Activated CD8-positive, alpha-beta T cell treated with anti-CD3 and anti-CD28 coated beads, Interleukin-2, amount 10 ng/mL, durations not matched to agents 7 days and 5 days (primary cell): ENCODE measurements around the gene SPDYE16. TPM values are rescaled to one million over a fixed set of nuclear protein-coding genes. Genes with fewer than 3 reads are reported as not detected.
"Not testable (repeated sequence)": the region's sequence is repeated elsewhere in the genome, so short reads cannot be mapped to it uniquely, and the experiment has no call there.

Experiments
- ATAC-seq: fragments of 150-1000 bp; cut with Tn5 transposase; one replicate; pipeline ENCODE4 v1.10.0; 2021; ENCODE audit warnings: moderate library complexity
- CTCF ChIA-PET: fragments of 350-600 bp; sonication (Branson Sonifier 250); formaldehyde crosslinking; loops from one replicate; lab custom pipeline; 2021; ENCODE audit warnings: antibody characterized with exemption; lab: Charles Lee
- POLR2A ChIA-PET: fragments of 350-600 bp; sonication (Branson Sonifier 250); formaldehyde crosslinking; loops from one replicate; lab custom pipeline; 2021; ENCODE audit warnings: antibody characterized with exemption; lab: Charles Lee
- DNase-seq: peaks from one replicate; pipeline ENCODE4 v3.0.0-alpha.2; 2020
- H3K27ac Mint-ChIP-seq: one replicate; pipeline ENCODE4 v1.8.0; 2021; ENCODE audit warnings: mild to moderate bottlenecking, mixed read lengths
- H3K27me3 Mint-ChIP-seq: one replicate; pipeline ENCODE4 v1.8.0; 2021; ENCODE audit warnings: low read depth, mixed read lengths
- H3K36me3 Mint-ChIP-seq: one replicate; pipeline ENCODE4 v1.8.0; 2021; ENCODE audit warnings: low read depth, mixed read lengths
- H3K4me1 Mint-ChIP-seq: one replicate; pipeline ENCODE4 v1.8.0; 2021; ENCODE audit warnings: low read depth, mixed read lengths
- H3K4me3 Mint-ChIP-seq: one replicate; pipeline ENCODE4 v1.8.0; 2021; ENCODE audit warnings: mild to moderate bottlenecking, mixed read lengths
- H3K9me3 Mint-ChIP-seq: one replicate; pipeline ENCODE4 v1.8.0; 2022; ENCODE audit warnings: mixed read lengths; ENCODE audit not compliant: insufficient read depth
- total RNA-seq, 2 experiments: library from RNA; stranded (reverse); gene quantifications; one replicate each; pipeline ENCODE4 v1.2.3, GENCODE V29; 2021

SPDYE16 gene
- under 1 TPM; 0.16 to 0.18 TPM for total RNA-seq

DNA sequence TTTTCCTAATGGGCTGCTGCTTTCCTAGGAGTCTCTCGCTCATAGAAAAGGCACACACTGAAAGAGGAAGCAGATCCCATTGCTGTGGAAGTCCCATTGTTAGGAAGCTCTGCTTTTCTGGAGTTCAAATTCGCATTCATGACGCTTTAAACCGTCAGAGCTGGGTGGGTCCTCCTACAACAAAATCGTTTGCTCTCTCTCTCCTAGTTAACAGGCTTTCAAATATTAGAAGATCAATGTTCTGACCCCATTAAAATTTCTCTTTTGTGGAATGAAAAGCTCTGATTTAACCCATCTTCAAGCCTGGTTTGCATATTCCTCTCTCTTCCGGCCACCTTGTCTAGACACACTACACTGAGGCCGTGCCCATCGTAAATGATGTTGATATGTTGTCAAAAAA lies at the start of gene SPDYE16:
TSS of gene SPDYE16 (minus strand) at position 101 of the 400 bp plus-strand sequence. CDS start 1,838 bp downstream, outside the sequence.
- H3K27me3 Mint-ChIP-seq, H3K27ac Mint-ChIP-seq, CTCF ChIA-PET, H3K36me3 Mint-ChIP-seq, H3K4me1 Mint-ChIP-seq, H3K9me3 Mint-ChIP-seq, H3K4me3 Mint-ChIP-seq, POLR2A ChIA-PET, ATAC-seq, DNase-seq: not testable (repeated sequence)

GRCh38 chr7:76592694-76593093 lies 49.6 kb upstream of the SPDYE16 start:
- ATAC-seq, DNase-seq, H3K4me3 Mint-ChIP-seq, POLR2A ChIA-PET, H3K27me3 Mint-ChIP-seq, H3K9me3 Mint-ChIP-seq, H3K27ac Mint-ChIP-seq, CTCF ChIA-PET: not testable (repeated sequence)
- H3K36me3 Mint-ChIP-seq: peaks cover 19% of the 10 kb centered on the region
- peaks cover 42% of the 10 kb centered on the region for H3K4me1 Mint-ChIP-seq

DNA sequence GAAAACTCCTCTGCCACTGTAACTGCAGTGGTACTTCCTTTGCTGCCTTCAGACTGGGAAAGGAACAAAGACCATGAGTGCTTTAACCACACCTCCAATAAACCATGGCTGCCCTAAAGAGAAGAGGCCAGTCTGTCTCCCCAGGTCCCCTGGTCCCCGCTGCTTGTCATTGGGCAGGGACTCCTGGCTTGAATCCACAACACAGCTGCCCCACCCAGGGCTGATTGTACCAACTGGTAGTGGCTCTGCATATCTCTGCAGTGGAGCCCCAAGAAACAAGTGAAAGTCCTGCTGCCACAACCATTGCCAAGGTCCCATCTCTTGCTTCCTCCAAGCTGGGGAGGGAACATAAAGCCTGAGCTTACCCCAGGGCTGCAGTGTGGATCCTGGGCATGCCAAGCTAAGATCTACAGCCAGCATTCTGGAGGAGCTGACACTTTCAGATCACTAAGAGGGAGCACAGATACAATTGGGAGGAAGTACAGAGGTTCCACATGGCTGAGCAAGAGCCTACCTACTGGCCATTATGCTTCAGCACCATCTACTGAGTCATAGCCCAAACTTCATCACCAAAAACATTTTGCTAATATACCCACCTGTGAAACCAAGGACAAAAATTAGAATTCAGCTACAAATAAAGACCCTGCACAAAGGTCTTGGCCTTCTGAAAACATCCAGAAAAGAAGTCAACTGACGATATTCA lies 48.7 kb upstream of the SPDYE16 start:
- H3K4me3 Mint-ChIP-seq, POLR2A ChIA-PET, CTCF ChIA-PET, H3K9me3 Mint-ChIP-seq, H3K27me3 Mint-ChIP-seq, DNase-seq, H3K27ac Mint-ChIP-seq, ATAC-seq: not testable (repeated sequence)
- H3K4me1 Mint-ChIP-seq: peaks cover 42% of the 10 kb centered on the region
- H3K36me3 Mint-ChIP-seq: peaks cover 20% of the 10 kb centered on the region

- Mint-ChIP-seq H3K36me3 (peaks cover 20% of the 10 kb centered on the region), H3K4me1 (peaks cover 39% of the 10 kb centered on the region)
- H3K4me3 Mint-ChIP-seq, POLR2A ChIA-PET, CTCF ChIA-PET, H3K9me3 Mint-ChIP-seq, ATAC-seq, DNase-seq, H3K27me3 Mint-ChIP-seq, H3K27ac Mint-ChIP-seq: not testable (repeated sequence)
These were observed 47.9 kb upstream of the SPDYE16 start for GRCh38 chr7:76591033-76591432.

- H3K4me3 Mint-ChIP-seq, H3K27ac Mint-ChIP-seq, POLR2A ChIA-PET, H3K27me3 Mint-ChIP-seq, DNase-seq, H3K9me3 Mint-ChIP-seq, CTCF ChIA-PET: not testable (repeated sequence)
- Mint-ChIP-seq H3K36me3 (peaks cover 15% of the 10 kb centered on the region), H3K4me1 (peaks cover 36% of the 10 kb centered on the region)
- peak; percentile 20 for ATAC-seq
These were observed 45.5 kb upstream of the SPDYE16 start for GRCh38 chr7:76588586-76588985.

- DNase-seq, POLR2A ChIA-PET, H3K27ac Mint-ChIP-seq, ATAC-seq, H3K27me3 Mint-ChIP-seq, H3K4me3 Mint-ChIP-seq, H3K36me3 Mint-ChIP-seq, CTCF ChIA-PET, H3K9me3 Mint-ChIP-seq: not testable (repeated sequence)
- H3K4me1 Mint-ChIP-seq: peaks cover 43% of the 10 kb centered on the region
These were observed 43.7 kb upstream of the SPDYE16 start for GRCh38 chr7:76586585-76587315.

DNA sequence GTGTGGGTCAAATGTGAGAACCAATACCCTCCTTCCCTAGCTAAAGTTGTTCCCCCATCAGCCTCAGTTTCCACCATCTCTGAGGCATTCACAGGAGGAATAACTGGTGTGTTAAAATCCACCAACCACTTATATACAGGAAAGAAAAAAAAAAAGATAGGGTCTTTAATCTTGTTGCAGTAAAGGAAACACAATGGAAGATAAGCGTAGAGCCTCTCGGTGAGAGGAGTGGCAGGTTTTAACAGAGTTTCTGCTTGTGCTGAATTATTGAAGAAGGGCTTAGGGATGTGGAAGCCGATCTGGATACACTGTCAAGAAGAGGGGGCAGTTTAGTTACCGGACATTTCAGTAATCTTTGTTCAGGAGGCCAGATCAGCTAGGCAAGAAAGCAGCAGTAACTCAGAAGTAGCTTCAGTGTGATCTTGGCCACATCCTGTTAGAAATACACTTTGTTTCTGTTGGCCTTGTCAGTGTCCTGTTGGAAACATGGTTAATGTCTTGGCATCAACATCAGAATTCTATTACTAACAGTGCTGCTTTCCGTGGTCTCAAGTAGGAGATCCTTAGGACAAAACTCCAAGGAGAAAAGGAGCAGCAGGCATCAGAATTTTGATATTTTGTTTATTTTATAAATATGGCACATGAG lies 40.7 kb upstream of the SPDYE16 start:
- POLR2A ChIA-PET, H3K9me3 Mint-ChIP-seq, H3K27me3 Mint-ChIP-seq, DNase-seq, H3K36me3 Mint-ChIP-seq, CTCF ChIA-PET: not testable (repeated sequence)
- ATAC-seq: peak; percentile 62
- Mint-ChIP-seq H3K4me1 (peaks cover 43% of the 10 kb centered on the region), H3K4me3 (peak overlapping the region; percentile 48), H3K27ac (peak overlapping the region; percentile 84)

DNA sequence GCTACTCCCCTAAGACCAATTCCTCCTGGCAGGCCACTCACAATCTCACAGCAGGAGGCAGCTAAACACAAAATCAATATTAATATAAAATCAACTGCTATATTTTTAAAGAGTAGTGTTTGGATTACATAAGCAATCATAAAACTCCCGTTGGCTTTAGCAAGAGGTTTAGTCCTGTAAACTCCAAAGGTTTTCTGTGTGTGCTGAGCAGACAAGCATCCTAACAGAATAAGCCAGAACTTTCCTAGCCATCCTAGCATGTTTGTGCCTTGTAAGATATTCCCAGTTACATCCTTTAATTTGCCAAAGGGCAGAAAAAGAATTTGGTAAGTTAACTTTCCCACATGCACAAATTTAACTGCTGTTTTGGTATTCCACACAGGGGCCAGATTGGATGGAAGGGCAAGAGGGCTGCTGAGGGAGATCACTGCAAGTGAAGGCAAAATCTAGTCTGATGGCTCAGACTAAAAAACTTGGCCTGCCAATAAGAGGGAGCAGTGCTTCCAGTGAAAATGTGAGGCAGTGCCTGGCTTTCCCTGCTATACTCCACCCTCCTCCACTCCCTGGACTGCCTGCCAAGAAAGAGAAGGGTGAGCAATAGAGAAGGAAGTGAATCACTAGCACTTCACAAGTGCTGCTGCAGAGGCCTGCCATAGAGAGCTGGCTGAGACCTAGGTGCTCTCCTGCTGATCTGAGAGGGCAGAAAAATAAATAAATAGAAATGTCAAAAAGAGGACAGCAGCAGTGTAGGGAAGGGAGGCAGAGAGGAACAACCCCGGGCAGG lies 39.9 kb upstream of the SPDYE16 start:
- H3K9me3 Mint-ChIP-seq, POLR2A ChIA-PET, H3K36me3 Mint-ChIP-seq, H3K27me3 Mint-ChIP-seq, DNase-seq, CTCF ChIA-PET: not testable (repeated sequence)
- peak overlapping the region; percentile 48 for H3K4me3 Mint-ChIP-seq
- ATAC-seq: peak; percentile 66
- peaks cover 38% of the 10 kb centered on the region for H3K4me1 Mint-ChIP-seq
- H3K27ac Mint-ChIP-seq: peak overlapping the region; percentile 84

GRCh38 chr7:76575919-76576655 lies 33.0 kb upstream of the SPDYE16 start:
- CTCF ChIA-PET, H3K27me3 Mint-ChIP-seq, ATAC-seq, H3K9me3 Mint-ChIP-seq, POLR2A ChIA-PET, DNase-seq, H3K4me3 Mint-ChIP-seq, H3K36me3 Mint-ChIP-seq, H3K27ac Mint-ChIP-seq, H3K4me1 Mint-ChIP-seq: not testable (repeated sequence)

GRCh38 chr7:76575431-76575830 lies 32.3 kb upstream of the SPDYE16 start:
- POLR2A ChIA-PET, H3K9me3 Mint-ChIP-seq, ATAC-seq, H3K4me3 Mint-ChIP-seq, H3K27ac Mint-ChIP-seq, H3K36me3 Mint-ChIP-seq, DNase-seq, H3K4me1 Mint-ChIP-seq, H3K27me3 Mint-ChIP-seq, CTCF ChIA-PET: not testable (repeated sequence)

- H3K9me3 Mint-ChIP-seq, H3K4me3 Mint-ChIP-seq, H3K27ac Mint-ChIP-seq, DNase-seq, CTCF ChIA-PET, ATAC-seq, POLR2A ChIA-PET, H3K27me3 Mint-ChIP-seq, H3K4me1 Mint-ChIP-seq: not testable (repeated sequence)
- peaks cover 13% of the 10 kb centered on the region for H3K36me3 Mint-ChIP-seq
These were observed 29.2 kb upstream of the SPDYE16 start for GRCh38 chr7:76572296-76572695.
